HG03342 (cell line): Measurements from ENCODE around the gene AVL9.
A peak's percentile ranks its signal among the peaks of the same experiment; 100 is the strongest.

Experiments
- ATAC-seq: cut with Tn5 transposase; IDR thresholded peaks from one replicate; pipeline ENCODE4 v1.9.1; 2021; ENCODE audit warnings: mild to moderate bottlenecking, moderate library complexity; ENCODE audit not compliant: unreplicated experiment

AVL9 gene

DNA sequence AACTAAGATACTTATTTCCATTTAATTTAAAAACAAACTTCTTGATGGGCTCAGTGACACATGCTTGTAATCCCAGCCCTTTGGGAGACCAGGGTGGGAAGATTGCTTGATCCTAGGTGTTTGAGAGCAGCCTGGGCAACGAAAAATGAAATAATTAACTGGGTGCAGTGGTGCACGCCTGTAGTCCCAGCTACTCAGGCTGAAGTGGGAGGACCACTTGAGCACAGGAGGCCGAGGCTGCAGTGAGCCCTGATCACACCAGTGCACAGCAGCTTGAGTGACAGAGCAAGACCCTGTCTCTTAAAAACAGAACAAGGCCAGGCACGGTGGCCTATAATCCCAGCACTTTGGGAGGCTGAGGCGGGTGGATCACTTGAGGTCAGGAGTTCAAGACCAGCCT, 37.4 kb downstream of the AVL9 start:
- no peak for ATAC-seq

- no peak for ATAC-seq
These were observed 38.2 kb downstream of the AVL9 start for GRCh38 chr7:32533276-32534029.

DNA sequence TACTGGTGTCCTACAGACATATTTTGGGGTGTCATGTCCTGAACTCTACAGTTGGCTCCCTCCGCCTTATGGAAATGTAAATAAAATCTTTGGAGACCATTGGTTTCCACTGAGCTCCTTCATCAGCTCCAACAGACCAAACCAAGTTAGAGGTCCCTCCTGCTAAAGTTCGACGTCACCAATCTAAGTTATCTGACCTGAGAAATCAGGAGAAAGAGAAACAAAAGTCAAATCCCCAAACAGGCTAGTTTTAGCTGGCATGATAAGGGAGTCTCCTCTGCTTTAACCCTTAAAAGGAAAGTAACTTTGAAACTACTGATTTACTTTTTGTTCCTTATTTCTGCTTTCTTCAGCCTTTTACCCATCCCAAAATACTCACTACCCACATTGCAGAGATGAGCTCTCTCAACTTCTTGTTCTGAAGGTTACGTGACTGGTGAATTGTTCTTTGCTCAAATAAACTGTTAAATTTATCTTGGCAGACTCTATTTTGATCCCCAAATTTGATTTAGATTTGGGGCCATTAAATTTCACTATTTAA, 39.9 kb downstream of the AVL9 start:
- peak; percentile 53 for ATAC-seq

- ATAC-seq, result no peak
These were observed 40.7 kb downstream of the AVL9 start for GRCh38 chr7:32536016-32536415.

DNA sequence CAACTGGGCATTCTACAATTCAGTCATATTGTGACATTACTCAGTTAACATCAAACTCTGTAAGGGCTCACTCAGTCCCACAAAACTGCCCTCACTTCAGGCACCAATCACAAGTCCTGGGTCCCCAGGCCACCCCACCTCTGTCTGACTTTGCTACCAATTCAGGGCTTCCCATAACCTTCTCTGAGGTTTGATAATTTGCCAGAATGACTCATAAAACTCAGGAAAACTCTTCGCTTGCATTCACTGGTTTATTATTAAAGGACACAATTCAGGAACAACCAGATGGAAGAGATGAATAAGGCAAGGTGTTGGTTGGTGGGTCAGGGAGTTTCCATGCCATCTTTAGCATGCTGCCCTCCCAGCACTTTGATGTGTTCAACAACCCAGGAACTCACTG, 41.3 kb downstream of the AVL9 start:
- no peak for ATAC-seq

DNA sequence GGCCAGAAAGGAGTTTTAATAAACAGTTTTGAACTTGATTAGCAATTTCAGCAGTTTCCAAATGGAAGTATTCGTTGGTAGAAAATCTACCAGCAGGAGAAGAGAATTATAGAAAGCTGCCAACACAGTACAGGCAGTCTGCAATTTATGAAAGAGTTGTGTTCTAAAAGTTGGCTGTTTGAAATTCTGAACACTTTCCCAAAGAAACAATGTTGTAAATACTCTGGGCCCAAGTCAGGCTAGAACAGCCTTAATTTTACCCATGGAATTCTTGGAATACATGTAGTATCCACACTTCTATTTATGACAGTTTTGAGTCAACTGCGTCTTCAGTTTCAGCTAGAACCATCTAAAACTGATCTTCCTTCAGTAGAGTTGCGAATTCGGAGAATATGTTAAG, 42.5 kb downstream of the AVL9 start:
- ATAC-seq, result no peak

DNA sequence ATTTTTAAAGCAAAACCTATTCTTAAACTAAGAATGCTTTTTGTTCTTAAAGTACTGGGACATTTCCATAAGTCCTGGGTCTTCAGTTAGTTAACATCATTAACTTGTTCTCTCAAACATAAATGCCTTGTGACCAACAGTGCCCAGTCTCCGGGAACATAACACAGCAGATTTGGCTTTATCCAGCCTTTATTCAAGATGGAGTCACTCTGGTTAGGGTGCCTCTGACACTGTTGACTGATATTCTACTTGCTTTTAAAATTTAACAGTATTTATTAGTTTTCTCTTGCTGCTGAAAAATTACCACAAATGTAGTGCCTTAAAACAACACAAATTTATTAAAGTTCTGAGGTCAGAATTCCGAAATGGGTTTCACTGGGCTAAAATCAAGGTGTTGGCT, 44.1 kb downstream of the AVL9 start:
- no peak for ATAC-seq

- ATAC-seq, result no peak
These were observed 44.7 kb downstream of the AVL9 start for GRCh38 chr7:32539919-32540531.

- ATAC-seq, result no peak
These were observed 47.3 kb downstream of the AVL9 start for GRCh38 chr7:32542595-32542994.

- no peak for ATAC-seq
These were observed 64.2 kb downstream of the AVL9 start for GRCh38 chr7:32559480-32559879.

DNA sequence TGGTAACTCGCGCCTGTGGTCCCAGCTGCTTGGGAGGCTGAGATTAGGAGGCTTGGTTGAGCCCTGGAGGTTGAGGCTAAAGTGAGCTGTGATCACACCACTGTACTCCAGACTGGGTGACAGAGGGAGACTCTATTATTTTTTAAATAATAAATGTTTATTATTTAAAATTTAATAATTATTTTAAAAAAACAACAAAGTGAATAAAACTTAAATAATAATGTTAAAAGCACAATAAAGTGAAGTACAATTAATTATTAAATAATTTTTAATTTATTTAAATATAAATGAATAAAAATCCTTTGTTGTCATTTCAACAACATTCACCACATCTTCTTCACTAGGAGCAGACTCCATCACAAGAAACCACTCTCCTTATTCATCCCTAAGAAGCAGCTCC, 64.8 kb downstream of the AVL9 start:
- no peak for ATAC-seq

- ATAC-seq, result no peak
These were observed 66.3 kb downstream of the AVL9 start for GRCh38 chr7:32561613-32562012.

DNA sequence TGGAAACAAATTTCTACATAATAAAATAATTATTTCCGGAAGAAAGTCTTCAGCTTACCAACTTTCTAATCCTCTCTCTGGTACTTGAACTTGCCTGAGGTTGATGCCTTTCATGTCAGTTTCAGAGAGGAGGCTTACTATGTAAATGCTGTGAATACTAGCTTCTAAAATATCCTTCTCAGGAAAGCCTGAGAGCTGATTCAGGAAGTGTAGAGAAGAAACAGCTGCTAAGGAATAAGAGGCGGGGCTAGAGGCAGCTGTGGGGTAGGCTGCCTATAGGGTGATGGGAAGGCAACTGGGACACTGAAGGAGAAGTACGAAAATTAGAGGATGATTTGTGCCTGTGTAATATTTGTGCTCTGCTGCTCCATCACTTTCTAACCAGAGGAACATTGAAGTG, 69.3 kb downstream of the AVL9 start:
- no peak for ATAC-seq

DNA sequence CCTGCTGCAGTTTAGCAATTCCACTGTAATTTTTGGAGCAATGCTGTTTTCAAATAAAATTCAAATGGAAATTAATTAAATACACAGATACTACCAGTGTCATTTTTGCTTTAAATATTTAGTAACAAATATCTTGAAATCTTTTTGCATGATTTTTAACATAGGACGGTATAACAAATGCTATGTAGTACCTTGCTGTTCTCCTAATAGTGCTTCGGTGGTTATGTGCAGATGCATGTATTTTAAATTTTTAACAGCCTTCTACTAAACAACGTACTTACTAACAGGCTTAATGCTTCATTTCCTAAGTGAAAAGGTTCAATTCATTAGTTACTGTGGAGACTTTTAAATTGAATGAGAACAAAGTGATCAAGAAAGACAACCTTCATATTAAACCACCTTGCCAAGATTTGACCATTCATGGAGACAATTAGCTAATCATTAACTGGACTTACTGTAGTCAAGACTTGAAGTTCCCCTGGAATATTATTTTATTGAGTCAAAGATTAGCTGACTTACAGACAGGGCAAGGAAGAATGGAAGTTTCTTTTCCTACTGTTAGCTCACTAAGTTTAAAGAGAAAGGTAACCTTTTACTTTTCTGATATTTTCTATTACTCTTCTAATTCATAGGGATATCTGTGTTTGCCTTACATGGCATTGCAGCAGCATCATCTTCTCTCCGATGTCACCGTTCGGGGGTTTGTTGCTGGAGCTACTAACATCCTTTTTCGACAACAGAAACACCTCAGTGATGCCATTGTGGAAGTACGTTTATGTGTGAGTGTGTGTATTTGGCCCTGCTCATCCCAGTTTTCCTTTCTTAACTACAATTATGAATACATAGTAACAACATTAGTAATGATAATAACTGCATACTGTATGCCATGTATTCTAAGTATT, 74.3 kb downstream of the AVL9 start:
- ATAC-seq, result no peak

DNA sequence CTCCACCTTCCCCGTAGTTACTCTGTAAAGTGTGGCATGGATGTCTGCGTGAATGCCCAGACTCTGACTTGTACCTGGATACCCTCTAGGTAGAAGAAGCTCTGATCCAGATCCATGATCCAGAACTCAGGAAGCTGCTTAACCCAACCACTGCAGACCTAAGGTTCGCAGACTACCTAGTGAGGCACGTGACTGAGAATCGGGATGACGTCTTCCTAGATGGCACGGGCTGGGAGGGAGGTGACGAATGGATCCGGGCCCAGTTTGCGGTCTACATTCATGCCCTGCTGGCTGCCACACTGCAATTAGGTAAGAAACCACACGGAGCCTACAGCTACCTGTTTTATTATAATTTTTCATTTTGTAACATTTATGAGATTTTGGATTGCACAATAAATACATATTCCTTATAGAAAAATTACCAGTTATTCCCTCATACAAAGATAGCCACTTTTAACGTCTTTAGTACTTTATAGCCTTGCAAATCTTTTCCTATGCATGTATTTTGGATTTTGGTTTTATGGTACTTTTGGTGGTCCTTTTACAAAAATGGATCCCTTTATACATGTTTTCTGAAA, 77.9 kb downstream of the AVL9 start:
- no peak for ATAC-seq

GRCh38 chr7:32574626-32575025, 79.3 kb downstream of the AVL9 start:
- no peak for ATAC-seq

DNA sequence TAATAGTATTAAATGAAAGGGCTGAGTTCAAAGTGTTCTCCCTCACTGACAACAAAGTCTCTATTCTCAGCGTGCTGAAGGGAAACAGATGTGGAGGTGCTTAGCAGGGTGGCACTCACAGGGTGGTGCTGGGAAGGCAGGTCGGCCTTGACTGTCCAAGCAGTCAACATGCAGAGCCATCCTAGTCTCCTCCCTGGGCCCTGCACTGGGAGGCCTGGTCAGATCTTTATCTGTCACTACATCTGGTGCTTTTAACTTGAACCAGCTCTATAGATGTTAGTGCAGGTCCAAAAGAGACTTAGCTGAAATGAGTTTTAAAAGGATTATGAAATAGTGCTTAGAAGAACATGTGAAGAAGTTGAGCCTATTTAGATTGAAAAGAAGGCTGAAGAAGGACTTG, 82.1 kb downstream of the AVL9 start:
- ATAC-seq, result no peak

DNA sequence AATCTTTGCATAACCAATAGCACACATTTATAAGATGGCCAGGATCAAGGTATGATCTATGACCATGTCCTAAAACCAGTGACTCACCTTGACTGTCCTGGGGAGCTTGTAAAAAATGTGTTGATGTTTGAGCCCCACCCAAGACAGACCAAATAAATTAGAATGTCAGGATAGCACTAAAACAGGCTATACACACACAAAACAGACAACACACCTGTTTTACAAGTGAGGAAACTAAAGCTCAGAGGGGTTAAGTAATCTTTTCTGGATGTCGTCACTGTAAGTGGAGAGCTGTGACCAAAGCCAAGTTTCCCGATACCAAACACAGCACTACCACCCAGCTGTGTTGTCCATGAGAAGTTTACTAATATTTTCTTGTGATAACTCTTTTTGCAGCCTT, 84.5 kb downstream of the AVL9 start:
- no peak for ATAC-seq

- no peak for ATAC-seq
These were observed 85.4 kb downstream of the AVL9 start for GRCh38 chr7:32580646-32581045.

- ATAC-seq, result no peak
These were observed 86.7 kb downstream of the AVL9 start for GRCh38 chr7:32582036-32582435.

DNA sequence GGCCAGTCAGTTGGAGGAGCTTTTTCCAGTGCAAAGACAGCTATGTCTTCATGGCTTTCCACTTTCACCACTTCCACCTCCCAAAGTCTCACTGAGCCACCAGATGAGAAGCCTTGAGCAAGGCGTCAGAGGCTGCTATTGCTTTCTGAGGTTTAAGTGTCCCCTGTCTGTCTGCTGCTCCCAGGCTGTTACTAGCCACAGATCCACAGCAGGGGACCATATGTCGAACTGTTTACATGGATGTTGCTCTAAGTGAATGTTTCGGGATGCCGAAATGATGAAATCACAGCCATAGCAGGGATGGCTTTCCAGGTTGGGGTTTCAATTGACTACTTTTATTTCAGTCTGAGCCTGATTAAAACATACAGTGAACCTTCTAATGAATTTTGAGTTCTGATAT, 88.5 kb downstream of the AVL9 start:
- no peak for ATAC-seq
